ENCODE data around the gene ZGPAT. TPM values are rescaled to one million over a fixed set of nuclear protein-coding genes. Genes with fewer than 3 reads are reported as not detected.

Gene ZGPAT
- total and polyA plus RNA-seq, 2 of the 13 experiments (the other 11 are each of a cell fraction or from before 2014, with no cell fraction given) = 23.0 to 41.9 TPM

DNA sequence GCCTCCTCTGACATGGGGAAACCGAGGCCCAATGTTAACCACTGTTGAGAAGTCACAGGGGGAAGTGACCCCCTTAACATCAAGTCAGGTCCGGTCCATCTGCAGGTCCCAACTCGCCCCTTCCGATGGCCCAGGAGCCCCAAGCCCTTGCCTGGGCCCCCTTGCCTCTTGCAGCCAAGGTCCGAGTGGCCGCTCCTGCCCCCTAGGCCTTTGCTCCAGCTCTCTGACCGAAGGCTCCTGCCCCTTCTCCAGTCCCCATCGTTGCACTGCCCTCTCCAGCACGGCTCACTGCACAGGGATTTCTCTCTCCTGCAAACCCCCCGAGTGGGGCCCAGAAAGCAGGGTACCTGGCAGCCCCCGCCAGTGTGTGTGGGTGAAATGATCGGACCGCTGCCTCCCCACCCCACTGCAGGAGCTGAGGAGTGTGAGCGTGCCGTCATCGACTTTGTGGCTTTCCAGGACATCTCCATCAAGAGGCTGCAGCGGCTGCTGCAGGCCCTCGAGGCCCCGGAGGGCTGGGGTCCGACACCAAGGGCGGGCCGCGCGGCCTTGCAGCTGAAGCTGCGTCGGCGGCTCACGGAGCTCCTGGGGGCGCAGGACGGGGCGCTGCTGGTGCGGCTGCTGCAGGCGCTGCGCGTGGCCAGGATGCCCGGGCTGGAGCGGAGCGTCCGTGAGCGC, 9.8 kb upstream of the ZGPAT start (continued):
- TF ChIP-seq, protein P1, sequence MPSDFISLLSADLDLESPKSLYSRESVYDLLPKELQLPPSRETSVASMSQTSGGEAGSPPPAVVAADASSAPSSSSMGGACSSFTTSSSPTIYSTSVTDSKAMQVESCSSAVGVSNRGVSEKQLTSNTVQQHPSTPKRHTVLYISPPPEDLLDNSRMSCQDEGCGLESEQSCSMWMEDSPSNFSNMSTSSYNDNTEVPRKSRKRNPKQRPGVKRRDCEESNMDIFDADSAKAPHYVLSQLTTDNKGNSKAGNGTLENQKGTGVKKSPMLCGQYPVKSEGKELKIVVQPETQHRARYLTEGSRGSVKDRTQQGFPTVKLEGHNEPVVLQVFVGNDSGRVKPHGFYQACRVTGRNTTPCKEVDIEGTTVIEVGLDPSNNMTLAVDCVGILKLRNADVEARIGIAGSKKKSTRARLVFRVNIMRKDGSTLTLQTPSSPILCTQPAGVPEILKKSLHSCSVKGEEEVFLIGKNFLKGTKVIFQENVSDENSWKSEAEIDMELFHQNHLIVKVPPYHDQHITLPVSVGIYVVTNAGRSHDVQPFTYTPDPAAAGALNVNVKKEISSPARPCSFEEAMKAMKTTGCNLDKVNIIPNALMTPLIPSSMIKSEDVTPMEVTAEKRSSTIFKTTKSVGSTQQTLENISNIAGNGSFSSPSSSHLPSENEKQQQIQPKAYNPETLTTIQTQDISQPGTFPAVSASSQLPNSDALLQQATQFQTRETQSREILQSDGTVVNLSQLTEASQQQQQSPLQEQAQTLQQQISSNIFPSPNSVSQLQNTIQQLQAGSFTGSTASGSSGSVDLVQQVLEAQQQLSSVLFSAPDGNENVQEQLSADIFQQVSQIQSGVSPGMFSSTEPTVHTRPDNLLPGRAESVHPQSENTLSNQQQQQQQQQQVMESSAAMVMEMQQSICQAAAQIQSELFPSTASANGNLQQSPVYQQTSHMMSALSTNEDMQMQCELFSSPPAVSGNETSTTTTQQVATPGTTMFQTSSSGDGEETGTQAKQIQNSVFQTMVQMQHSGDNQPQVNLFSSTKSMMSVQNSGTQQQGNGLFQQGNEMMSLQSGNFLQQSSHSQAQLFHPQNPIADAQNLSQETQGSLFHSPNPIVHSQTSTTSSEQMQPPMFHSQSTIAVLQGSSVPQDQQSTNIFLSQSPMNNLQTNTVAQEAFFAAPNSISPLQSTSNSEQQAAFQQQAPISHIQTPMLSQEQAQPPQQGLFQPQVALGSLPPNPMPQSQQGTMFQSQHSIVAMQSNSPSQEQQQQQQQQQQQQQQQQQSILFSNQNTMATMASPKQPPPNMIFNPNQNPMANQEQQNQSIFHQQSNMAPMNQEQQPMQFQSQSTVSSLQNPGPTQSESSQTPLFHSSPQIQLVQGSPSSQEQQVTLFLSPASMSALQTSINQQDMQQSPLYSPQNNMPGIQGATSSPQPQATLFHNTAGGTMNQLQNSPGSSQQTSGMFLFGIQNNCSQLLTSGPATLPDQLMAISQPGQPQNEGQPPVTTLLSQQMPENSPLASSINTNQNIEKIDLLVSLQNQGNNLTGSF (CRISPR knock-in tag; IDR thresholded peaks at IDR 0.05) = no peak
- TF ChIP-seq RBFOX2 (IDR thresholded peaks at IDR 0.05; ENCODE audit: low read depth, low read length) (peak; percentile 67), ZNF792 (CRISPR knock-in tag; IDR thresholded peaks at IDR 0.05) (no peak), ISX (CRISPR knock-in tag; conservative IDR thresholded peaks at IDR 0.05) (no peak), ZNF138 (CRISPR knock-in tag; IDR thresholded peaks at IDR 0.05; ENCODE audit: low read depth) (no peak), MTF1 (CRISPR knock-in tag; IDR thresholded peaks at IDR 0.05) (no peak), GLI4 (CRISPR knock-in tag; IDR thresholded peaks at IDR 0.05; ENCODE audit: borderline replicate concordance) (no peak), ZSCAN12 (CRISPR knock-in tag; IDR thresholded peaks at IDR 0.05) (no peak), HOXA5 (CRISPR knock-in tag; IDR thresholded peaks at IDR 0.05) (no peak), ZNF607 (CRISPR knock-in tag; IDR thresholded peaks at IDR 0.05; ENCODE audit: borderline replicate concordance) (no peak; the same call in 1 of the 2 replicates), AHR (CRISPR knock-in tag; IDR thresholded peaks at IDR 0.05) (no peak), NFE2 (CRISPR knock-in tag; IDR thresholded peaks at IDR 0.05) (no peak), KDM2A (CRISPR knock-in tag; IDR thresholded peaks at IDR 0.05; ENCODE audit: borderline replicate concordance, low read depth) (no peak), PITX1 (CRISPR knock-in tag; IDR thresholded peaks at IDR 0.05) (no peak), SETDB1 (CRISPR knock-in tag; IDR thresholded peaks at IDR 0.05; ENCODE audit: borderline replicate concordance) (no peak), SMAD3 (CRISPR knock-in tag; IDR thresholded peaks at IDR 0.05) (no peak)
- TF ChIP-seq, protein P2, sequence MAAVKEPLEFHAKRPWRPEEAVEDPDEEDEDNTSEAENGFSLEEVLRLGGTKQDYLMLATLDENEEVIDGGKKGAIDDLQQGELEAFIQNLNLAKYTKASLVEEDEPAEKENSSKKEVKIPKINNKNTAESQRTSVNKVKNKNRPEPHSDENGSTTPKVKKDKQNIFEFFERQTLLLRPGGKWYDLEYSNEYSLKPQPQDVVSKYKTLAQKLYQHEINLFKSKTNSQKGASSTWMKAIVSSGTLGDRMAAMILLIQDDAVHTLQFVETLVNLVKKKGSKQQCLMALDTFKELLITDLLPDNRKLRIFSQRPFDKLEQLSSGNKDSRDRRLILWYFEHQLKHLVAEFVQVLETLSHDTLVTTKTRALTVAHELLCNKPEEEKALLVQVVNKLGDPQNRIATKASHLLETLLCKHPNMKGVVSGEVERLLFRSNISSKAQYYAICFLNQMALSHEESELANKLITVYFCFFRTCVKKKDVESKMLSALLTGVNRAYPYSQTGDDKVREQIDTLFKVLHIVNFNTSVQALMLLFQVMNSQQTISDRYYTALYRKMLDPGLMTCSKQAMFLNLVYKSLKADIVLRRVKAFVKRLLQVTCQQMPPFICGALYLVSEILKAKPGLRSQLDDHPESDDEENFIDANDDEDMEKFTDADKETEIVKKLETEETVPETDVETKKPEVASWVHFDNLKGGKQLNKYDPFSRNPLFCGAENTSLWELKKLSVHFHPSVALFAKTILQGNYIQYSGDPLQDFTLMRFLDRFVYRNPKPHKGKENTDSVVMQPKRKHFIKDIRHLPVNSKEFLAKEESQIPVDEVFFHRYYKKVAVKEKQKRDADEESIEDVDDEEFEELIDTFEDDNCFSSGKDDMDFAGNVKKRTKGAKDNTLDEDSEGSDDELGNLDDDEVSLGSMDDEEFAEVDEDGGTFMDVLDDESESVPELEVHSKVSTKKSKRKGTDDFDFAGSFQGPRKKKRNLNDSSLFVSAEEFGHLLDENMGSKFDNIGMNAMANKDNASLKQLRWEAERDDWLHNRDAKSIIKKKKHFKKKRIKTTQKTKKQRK (IDR thresholded peaks at IDR 0.05; ENCODE audit: low read length) = no peak
- TF ChIP-seq, protein P3, sequence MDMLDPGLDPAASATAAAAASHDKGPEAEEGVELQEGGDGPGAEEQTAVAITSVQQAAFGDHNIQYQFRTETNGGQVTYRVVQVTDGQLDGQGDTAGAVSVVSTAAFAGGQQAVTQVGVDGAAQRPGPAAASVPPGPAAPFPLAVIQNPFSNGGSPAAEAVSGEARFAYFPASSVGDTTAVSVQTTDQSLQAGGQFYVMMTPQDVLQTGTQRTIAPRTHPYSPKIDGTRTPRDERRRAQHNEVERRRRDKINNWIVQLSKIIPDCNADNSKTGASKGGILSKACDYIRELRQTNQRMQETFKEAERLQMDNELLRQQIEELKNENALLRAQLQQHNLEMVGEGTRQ (IDR thresholded peaks at IDR 0.05; ENCODE audit: low read depth, low read length) = no peak
- TF ChIP-seq, protein P3 (CRISPR knock-in tag; IDR thresholded peaks at IDR 0.05; ENCODE audit: borderline replicate concordance) = no peak
